ENCODE data around the gene HDAC1.

DNA sequence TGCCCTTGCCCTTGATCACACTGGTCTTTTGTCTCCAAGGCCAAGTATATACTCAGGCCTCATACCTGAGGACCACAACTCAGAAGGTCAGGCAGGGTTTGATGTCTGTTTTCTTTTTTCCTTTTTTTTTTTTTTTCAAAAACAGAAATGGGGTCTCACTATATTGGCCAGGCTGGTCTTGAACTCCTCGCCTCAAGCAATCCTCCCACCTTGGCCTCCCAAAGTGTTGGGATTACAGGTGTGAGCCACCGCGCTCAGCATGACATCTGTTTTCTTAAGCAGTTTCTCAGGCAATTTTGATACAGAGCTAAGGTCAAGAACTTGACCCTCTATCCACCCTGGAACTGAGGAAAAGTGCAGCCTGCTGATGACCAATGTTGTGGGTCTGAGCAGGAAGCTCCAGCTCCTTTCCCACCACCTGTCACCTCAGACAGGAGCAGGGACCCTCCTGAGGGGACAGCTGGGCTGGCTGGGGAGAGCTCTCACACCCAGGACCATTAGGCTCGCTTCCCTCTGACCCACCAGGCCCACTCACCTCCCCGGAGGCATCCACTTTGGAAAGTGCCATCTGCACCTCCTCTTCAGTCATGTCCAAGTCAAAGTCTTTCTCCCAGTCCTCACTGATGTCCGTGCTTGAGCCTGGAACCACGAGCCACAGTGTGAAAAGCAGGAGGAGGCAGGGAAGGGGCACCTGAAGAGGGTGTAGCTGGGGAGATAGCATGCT, 76.2 kb downstream of the HDAC1 start:
- TF ChIP-seq, protein P1, sequence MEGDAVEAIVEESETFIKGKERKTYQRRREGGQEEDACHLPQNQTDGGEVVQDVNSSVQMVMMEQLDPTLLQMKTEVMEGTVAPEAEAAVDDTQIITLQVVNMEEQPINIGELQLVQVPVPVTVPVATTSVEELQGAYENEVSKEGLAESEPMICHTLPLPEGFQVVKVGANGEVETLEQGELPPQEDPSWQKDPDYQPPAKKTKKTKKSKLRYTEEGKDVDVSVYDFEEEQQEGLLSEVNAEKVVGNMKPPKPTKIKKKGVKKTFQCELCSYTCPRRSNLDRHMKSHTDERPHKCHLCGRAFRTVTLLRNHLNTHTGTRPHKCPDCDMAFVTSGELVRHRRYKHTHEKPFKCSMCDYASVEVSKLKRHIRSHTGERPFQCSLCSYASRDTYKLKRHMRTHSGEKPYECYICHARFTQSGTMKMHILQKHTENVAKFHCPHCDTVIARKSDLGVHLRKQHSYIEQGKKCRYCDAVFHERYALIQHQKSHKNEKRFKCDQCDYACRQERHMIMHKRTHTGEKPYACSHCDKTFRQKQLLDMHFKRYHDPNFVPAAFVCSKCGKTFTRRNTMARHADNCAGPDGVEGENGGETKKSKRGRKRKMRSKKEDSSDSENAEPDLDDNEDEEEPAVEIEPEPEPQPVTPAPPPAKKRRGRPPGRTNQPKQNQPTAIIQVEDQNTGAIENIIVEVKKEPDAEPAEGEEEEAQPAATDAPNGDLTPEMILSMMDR (IDR thresholded peaks at IDR 0.05; ENCODE audit: low read depth, low read length, missing input control) = no peak
- no peak for TF ChIP-seq SP1 (IDR thresholded peaks at IDR 0.05)
- TF ChIP-seq, protein P2, sequence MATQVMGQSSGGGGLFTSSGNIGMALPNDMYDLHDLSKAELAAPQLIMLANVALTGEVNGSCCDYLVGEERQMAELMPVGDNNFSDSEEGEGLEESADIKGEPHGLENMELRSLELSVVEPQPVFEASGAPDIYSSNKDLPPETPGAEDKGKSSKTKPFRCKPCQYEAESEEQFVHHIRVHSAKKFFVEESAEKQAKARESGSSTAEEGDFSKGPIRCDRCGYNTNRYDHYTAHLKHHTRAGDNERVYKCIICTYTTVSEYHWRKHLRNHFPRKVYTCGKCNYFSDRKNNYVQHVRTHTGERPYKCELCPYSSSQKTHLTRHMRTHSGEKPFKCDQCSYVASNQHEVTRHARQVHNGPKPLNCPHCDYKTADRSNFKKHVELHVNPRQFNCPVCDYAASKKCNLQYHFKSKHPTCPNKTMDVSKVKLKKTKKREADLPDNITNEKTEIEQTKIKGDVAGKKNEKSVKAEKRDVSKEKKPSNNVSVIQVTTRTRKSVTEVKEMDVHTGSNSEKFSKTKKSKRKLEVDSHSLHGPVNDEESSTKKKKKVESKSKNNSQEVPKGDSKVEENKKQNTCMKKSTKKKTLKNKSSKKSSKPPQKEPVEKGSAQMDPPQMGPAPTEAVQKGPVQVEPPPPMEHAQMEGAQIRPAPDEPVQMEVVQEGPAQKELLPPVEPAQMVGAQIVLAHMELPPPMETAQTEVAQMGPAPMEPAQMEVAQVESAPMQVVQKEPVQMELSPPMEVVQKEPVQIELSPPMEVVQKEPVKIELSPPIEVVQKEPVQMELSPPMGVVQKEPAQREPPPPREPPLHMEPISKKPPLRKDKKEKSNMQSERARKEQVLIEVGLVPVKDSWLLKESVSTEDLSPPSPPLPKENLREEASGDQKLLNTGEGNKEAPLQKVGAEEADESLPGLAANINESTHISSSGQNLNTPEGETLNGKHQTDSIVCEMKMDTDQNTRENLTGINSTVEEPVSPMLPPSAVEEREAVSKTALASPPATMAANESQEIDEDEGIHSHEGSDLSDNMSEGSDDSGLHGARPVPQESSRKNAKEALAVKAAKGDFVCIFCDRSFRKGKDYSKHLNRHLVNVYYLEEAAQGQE (IDR thresholded peaks at IDR 0.05) = no peak

Measured in liver (tissue), 3 donors.